Dendritic cell treated with granulocyte-macrophage colony-stimulating factor and Interleukin-4, amounts not matched to agents 40 ng/mL and 50 ng/mL, for 4 days (primary cell): ENCODE results near the gene KRT86.
A peak's percentile ranks its signal among the peaks of the same experiment; 100 is the strongest.
"Not testable (repeated sequence)": the region's sequence is repeated elsewhere in the genome, so short reads cannot be mapped to it uniquely, and the experiment has no call there.

Experiments used
- H3K27ac Mint-ChIP-seq: one replicate; pipeline ENCODE4 v1.8.0; 2022; ENCODE audit warnings: mild to moderate bottlenecking, mixed read lengths
- H3K27me3 Mint-ChIP-seq: one replicate; pipeline ENCODE4 v1.8.0; 2022; ENCODE audit warnings: mild to moderate bottlenecking, mixed read lengths
- H3K36me3 Mint-ChIP-seq: one replicate; pipeline ENCODE4 v1.8.0; 2022; ENCODE audit warnings: low read depth, mixed read lengths
- H3K4me1 Mint-ChIP-seq: one replicate; pipeline ENCODE4 v1.8.0; 2022; ENCODE audit warnings: low read depth, mixed read lengths
- H3K4me3 Mint-ChIP-seq: one replicate; pipeline ENCODE4 v1.8.0; 2022; ENCODE audit warnings: mild to moderate bottlenecking, moderate library complexity, mixed read lengths
- H3K9me3 Mint-ChIP-seq: one replicate; pipeline ENCODE4 v1.8.0; 2022; ENCODE audit warnings: mixed read lengths
- intact Hi-C: fragments of 100-400 bp; cut with micrococcal nuclease; formaldehyde crosslinking; loops from one replicate; pipeline ENCODE4 v1.15.0; 2022

KRT86 gene

DNA sequence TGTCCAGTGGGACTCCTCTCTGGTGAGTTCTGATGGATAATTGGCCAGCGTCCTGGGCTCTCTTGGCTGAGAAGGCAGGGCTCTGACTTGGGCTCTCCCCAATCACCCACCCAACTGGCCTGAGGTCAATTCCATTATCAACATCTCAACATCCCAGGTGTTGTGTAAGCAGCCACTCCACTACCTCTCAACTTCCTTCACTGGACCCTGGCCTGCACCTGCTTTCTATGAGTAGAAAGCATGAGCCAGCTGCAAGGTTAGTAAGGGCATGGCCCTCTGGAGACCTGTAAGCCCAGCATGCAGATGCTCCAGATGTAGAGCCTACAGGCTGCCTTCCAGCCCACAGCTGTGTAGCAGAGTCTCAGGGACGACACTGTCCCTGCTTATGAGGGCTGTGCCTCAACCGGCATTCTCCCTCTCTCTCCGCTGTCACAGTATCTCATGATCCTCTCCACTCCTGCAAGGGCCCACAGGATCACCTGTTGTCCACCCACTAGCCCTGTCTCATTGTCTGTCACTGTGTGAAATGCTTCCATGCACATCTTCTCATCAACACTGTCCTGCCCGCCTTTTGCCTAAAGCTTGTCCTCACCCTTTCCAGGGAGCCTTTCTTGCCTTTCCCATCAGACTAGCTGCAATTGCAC lies 22.2 kb downstream of the KRT86 start:
- H3K4me1 Mint-ChIP-seq = peaks cover 33% of the 10 kb centered on the region
- H3K27ac Mint-ChIP-seq = no peak overlapping the region
- peaks cover 34% of the 10 kb centered on the region for H3K27me3 Mint-ChIP-seq
- intact Hi-C loops = no loop called here
- no peak overlapping the region for H3K4me3 Mint-ChIP-seq
- H3K36me3 Mint-ChIP-seq = no peaks in the 10 kb centered on the region
- no peaks in the 10 kb centered on the region for H3K9me3 Mint-ChIP-seq

GRCh38 chr12:52298677-52299190 lies 24.3 kb downstream of the KRT86 start:
- intact Hi-C loops = no loop called here
- Mint-ChIP-seq H3K27me3 (peaks cover 24% of the 10 kb centered on the region), H3K4me1 (peaks cover 30% of the 10 kb centered on the region), H3K4me3 (no peak overlapping the region), H3K27ac (no peak overlapping the region), H3K9me3 (no peaks in the 10 kb centered on the region), H3K36me3 (no peaks in the 10 kb centered on the region)

DNA sequence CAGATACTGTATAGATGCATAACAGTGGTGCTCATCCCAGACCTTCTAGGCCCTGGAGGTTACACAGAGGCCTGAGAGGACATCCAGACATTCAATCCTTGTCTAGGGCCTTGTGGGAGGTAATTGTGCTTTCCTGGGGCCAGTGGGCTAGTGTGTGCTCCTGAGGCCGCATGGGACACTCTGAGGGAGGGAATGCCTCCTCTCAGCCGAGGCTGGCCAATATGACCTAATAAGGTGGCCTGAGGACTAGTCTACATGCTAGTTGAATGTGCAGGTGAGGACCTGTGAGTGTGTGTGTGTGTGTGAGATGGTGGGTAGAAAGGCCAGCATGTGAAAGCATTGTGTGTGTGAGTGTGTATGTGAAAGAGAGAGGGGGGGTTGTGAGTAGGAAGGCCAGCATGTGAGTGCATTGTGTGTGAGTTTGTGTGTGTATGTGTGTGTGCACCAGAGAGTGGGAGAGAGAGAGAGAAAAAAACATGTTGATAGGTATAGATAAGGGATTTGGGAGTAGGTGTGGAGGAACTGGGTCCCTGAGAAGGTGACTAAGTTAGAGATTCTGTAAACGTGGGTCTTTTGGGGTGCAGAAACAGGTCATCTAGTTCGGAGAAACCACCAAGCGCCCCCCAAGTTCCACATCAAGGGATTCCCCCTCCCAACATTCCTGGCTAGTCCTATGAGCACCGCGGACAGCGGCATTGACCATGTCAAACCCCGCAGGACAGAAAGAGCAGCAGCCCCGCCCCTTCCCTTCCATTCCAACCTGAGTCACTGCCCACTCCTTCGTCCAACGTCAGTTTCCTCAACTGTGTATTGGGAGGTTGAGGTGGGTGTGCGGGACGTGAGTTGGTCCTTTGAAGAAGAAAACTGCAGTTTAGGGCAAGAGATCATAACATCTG lies 26.6 kb downstream of the KRT86 start:
- Mint-ChIP-seq H3K9me3 (no peaks in the 10 kb centered on the region), H3K36me3 (no peaks in the 10 kb centered on the region), H3K4me3 (no peak overlapping the region), H3K27me3 (peaks cover 41% of the 10 kb centered on the region), H3K4me1 (peaks cover 21% of the 10 kb centered on the region), H3K27ac (no peak overlapping the region)
- intact Hi-C loops = no loop called here

- H3K36me3 Mint-ChIP-seq, H3K27ac Mint-ChIP-seq, H3K4me3 Mint-ChIP-seq, intact Hi-C loops, H3K9me3 Mint-ChIP-seq: not testable (repeated sequence)
- peaks cover 16% of the 10 kb centered on the region for H3K4me1 Mint-ChIP-seq
- peaks cover 46% of the 10 kb centered on the region for H3K27me3 Mint-ChIP-seq
Measured at GRCh38 chr12:52301721-52302120, 27.3 kb downstream of the KRT86 start.

GRCh38 chr12:52302242-52302914 lies 27.9 kb downstream of the KRT86 start:
- Mint-ChIP-seq H3K4me1 (peaks cover 10% of the 10 kb centered on the region), H3K27me3 (peaks cover 46% of the 10 kb centered on the region)
- intact Hi-C loops, H3K4me3 Mint-ChIP-seq, H3K9me3 Mint-ChIP-seq, H3K27ac Mint-ChIP-seq, H3K36me3 Mint-ChIP-seq: not testable (repeated sequence)

- H3K4me3 Mint-ChIP-seq, H3K36me3 Mint-ChIP-seq, H3K27ac Mint-ChIP-seq, H3K9me3 Mint-ChIP-seq, intact Hi-C loops: not testable (repeated sequence)
- Mint-ChIP-seq H3K27me3 (peaks cover 59% of the 10 kb centered on the region), H3K4me1 (peaks cover 21% of the 10 kb centered on the region)
Measured at GRCh38 chr12:52304941-52305411, 30.5 kb downstream of the KRT86 start.

DNA sequence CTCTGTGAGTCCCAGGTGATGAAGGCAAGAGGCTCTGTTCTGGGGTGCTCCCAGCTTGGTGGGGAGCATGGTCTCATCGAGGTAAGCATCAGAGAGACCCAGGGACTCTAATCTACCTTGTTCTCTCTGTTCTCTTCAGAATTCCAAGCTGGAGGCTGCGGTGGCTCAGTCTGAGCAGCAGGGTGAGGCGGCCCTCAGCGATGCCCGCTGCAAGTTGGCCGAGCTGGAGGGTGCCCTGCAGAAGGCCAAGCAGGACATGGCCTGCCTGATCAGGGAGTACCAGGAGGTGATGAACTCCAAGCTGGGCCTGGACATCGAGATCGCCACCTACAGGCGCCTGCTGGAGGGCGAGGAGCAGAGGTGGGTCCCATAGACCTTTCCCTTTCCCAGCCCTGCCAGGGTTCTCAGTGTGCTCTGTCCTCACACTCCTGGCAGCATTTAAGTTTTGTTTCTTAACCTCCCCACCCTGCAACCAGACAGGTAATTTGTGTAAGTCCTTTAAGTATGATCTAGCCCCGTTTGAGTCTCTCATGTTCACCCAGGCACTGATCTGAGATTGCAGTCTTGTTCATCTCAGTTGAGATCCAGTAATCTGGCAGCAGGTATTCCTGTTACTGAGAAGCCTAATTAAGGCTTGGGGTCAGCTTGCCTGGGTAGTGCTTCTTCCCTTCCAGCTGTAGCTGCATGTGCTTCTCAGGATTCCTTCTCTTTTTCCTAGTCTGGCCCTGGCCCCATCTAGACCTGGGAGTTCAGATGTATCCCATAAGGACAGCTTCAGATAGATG lies 31.7 kb downstream of the KRT86 start:
- Mint-ChIP-seq H3K4me1 (peaks cover 21% of the 10 kb centered on the region), H3K4me3 (no peak overlapping the region), H3K9me3 (no peaks in the 10 kb centered on the region), H3K27me3 (peaks cover 65% of the 10 kb centered on the region), H3K36me3 (no peaks in the 10 kb centered on the region), H3K27ac (no peak overlapping the region)
- intact Hi-C loops = no loop called here

GRCh38 chr12:52306731-52307130 lies 32.3 kb downstream of the KRT86 start:
- H3K4me1 Mint-ChIP-seq = peaks cover 21% of the 10 kb centered on the region
- peaks cover 71% of the 10 kb centered on the region for H3K27me3 Mint-ChIP-seq
- no peak overlapping the region for H3K27ac Mint-ChIP-seq
- intact Hi-C loops = no loop called here
- H3K36me3 Mint-ChIP-seq = no peaks in the 10 kb centered on the region
- H3K9me3 Mint-ChIP-seq = no peaks in the 10 kb centered on the region
- no peak overlapping the region for H3K4me3 Mint-ChIP-seq

GRCh38 chr12:52307836-52308805 lies 33.7 kb downstream of the KRT86 start:
- H3K4me3 Mint-ChIP-seq = peak overlapping the region; percentile 62
- intact Hi-C loops = no loop called here

DNA sequence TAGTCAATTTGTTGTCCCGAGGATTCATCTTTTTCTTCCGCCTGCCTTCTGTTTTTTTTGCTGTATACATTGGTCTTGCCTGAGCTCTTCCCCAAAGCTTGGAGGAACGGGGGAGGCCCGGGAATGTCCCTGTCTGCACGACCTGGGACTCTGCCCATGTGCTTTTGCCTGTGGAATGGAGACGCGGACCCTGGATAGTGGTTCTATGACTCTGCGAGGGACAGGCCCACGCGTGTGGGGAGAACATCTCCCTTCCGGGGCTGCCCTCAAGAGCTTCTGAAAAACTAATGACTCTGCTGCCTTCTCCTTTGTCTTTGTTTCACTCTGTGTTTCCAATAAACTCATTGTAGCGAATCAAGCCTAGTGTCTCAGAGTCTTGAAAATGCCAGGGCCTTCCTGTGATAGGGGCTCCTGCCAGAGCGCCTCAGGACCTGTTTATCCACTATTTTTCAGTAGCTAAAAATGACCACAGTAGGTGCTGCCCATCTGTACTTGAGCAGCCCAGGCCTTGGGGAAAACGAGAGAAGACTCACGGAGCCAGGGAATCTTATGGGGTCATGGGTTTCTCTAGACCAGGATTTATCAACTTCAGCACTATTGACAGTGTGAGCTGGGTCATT lies 34.5 kb downstream of the KRT86 start:
- Mint-ChIP-seq H3K27me3 (peaks cover 90% of the 10 kb centered on the region), H3K4me3 (peak overlapping the region; percentile 62)

More at GRCh38 chr12:52307836-52308805, 33.7 kb downstream of the KRT86 start:
- no peaks in the 10 kb centered on the region for H3K9me3 Mint-ChIP-seq
- H3K27me3 Mint-ChIP-seq = peaks cover 84% of the 10 kb centered on the region
- H3K36me3 Mint-ChIP-seq = no peaks in the 10 kb centered on the region
- H3K27ac Mint-ChIP-seq = no peak overlapping the region
- H3K4me1 Mint-ChIP-seq = peaks cover 21% of the 10 kb centered on the region

DNA sequence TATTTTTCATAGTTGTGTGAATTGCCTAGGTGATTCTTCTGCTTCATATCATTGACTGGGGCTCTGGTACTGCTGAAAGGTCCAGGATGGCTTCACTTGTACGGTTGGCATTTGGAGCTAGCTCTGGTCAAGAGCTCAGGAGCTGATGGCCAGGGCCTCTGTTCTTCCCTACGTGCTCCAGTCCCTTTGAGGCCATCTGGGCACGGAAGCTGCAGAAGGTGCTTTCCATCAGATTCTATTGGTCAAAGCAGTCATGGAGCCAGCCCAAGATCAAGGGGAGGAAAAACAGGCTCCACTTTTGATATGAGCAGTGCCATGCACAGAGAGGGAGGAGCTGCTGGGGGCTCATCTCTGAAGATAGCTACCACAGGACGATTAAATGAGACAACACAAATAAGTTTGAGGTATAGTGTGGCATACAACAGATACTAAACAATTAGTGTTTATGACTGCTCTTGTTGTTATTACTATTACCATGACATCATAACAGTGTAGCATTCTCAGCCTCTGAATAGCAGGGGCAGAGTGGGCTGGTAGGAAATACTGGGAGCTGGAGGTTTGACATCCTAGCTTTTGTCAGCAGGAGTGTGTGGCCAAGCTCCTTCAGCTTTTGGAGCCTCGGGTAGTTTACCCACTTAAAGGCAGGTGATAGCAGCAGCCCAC lies 36.3 kb downstream of the KRT86 start:
- Mint-ChIP-seq H3K4me3 (no peak overlapping the region), H3K4me1 (peaks cover 11% of the 10 kb centered on the region), H3K27me3 (peaks cover 80% of the 10 kb centered on the region), H3K27ac (no peak overlapping the region), H3K36me3 (no peaks in the 10 kb centered on the region), H3K9me3 (no peaks in the 10 kb centered on the region)
- intact Hi-C loops = no loop called here

More for the DNA sequence above, 34.5 kb downstream of the KRT86 start:
- H3K4me1 Mint-ChIP-seq = peaks cover 21% of the 10 kb centered on the region
- H3K9me3 Mint-ChIP-seq = no peaks in the 10 kb centered on the region
- intact Hi-C loops = no loop called here
- H3K36me3 Mint-ChIP-seq = no peaks in the 10 kb centered on the region
- no peak overlapping the region for H3K27ac Mint-ChIP-seq

DNA sequence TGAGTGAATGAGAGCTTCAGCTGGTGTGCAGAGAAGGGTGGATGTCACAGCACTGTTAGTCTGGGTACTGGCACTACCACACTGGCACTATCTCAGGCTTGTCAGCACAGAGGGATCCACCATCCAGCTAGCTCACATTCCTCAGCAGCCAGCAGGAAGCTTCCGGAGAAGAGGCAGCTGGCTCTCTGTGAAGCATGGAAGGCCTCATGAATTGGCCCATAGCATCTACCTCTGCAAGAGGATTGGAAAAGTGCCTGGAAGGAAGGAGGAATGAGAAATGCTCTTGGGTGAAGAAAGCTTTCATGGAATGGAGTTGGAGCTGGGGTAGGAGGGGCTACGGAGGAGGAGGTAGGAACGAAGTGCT lies 36.8 kb downstream of the KRT86 start:
- Mint-ChIP-seq H3K9me3 (no peaks in the 10 kb centered on the region), H3K4me1 (peaks cover 11% of the 10 kb centered on the region), H3K4me3 (no peak overlapping the region), H3K36me3 (no peaks in the 10 kb centered on the region), H3K27me3 (peaks cover 76% of the 10 kb centered on the region), H3K27ac (no peak overlapping the region)
- intact Hi-C loops = no loop called here
